ENCODE data around the gene DPYSL5. TPM values are rescaled to one million over a fixed set of nuclear protein-coding genes. Genes with fewer than 3 reads are reported as not detected.

DPYSL5 gene
- total and polyA plus RNA-seq, 9 of the 15 experiments (the other 6 are each of a cell fraction or from before 2014, with no cell fraction given), result 0.06 TPM; not detected in 8

GRCh38 chr2:26974352-26974751 lies 126.4 kb downstream of the DPYSL5 start:
- H3K9me3 ChIP-seq (replicated peaks; ENCODE audit: control insufficient read depth, insufficient read depth, low read depth, low read length), result no peaks in the 10 kb centered on the region
- no peaks in the 10 kb centered on the region for H3K9me1 ChIP-seq (ENCODE audit: control insufficient read depth, insufficient read depth, low read length)
- peak overlapping the region; percentile 86 for H3K4me2 ChIP-seq (ENCODE audit: insufficient read depth, low read length)
- H2AFZ ChIP-seq (ENCODE audit: low read depth, low read length), result 0 out of 2 replicates have a peak overlapping the region, but pooled peaks have one; percentile 34
- 1% methylated on average over 5 of the region's 5 CpGs for WGBS (ENCODE audit: insufficient coverage, low coverage, missing lambda C conversion rate)
- peak overlapping the region; percentile 62 to 74; a peak in 3 of 4 replicates for H3K9ac ChIP-seq (ENCODE audit: insufficient read depth in 1 of 2, low read depth in 2 of 2, low read length in 2 of 2)
- H3K4me1 ChIP-seq (replicated peaks in 1 of 2; ENCODE audit: control insufficient read depth in 2 of 2, insufficient read depth in 2 of 2, low read length in 2 of 2), result peaks cover 43 to 63% of the 10 kb centered on the region in 2 experiments
- ATAC-seq (peak; percentile 50), FAIRE-seq (peak; percentile 86), DNase-seq (ENCODE audit: extremely low read depth in 1 of 4, low spot score in 3 of 4) (peak; percentile 72 to 87 (median 76))
- ChIA-PET POLR2A (interaction anchor here (0.6 to 1.3 kb wide), 6 partner anchors 13 to 108 kb away, joined by 3 to 6 read pairs (median 3); partner anchors contain the start of gene OST4), CTCF (ENCODE audit: low intra/inter-chr PET ratio) (no interaction called here)
- peaks cover 0 to under 1% of the 10 kb centered on the region in 2 experiments; a peak in 1 of 5 replicates for H3K27me3 ChIP-seq (ENCODE audit: control insufficient read depth in 2 of 2, insufficient read depth in 2 of 2, low read length in 2 of 2)
- H3K36me3 ChIP-seq (ENCODE audit: control insufficient read depth, insufficient read depth, low read length), result peaks cover 5% of the 10 kb centered on the region; the same call in 1 of the 3 replicates
- intact Hi-C loops (cut with micrococcal nuclease) (no loop called here), in situ Hi-C loops (cut with MboI) (no loop called here)
- H4K20me1 ChIP-seq (replicated peaks; ENCODE audit: control insufficient read depth, insufficient read depth, low read length), result peaks cover 20% of the 10 kb centered on the region
- peak overlapping the region; percentile 61 for H3K27ac ChIP-seq (ENCODE audit: extremely low read depth, low read depth, low read length)
- peak overlapping the region; percentile 23; the same call in 1 of the 2 replicates for H3K4me3 ChIP-seq
- peaks cover 90% of the 10 kb centered on the region for H3K79me2 ChIP-seq (ENCODE audit: control insufficient read depth, insufficient read depth, low read length)
- BruUV-seq (replicated peaks), result no TSS peak
- TF ChIP-seq MECOM (CRISPR knock-in tag; IDR thresholded peaks at IDR 0.05) (peak; percentile 44; the same call in 1 of the 2 replicates), NFIC (IDR thresholded peaks at IDR 0.05) (peak; percentile 65), PML (IDR thresholded peaks at IDR 0.05; ENCODE audit: low read length) (peak; percentile 78), L3MBTL2 (IDR thresholded peaks at IDR 0.05) (no peak), GMEB1 (CRISPR knock-in tag; IDR thresholded peaks at IDR 0.05) (no peak), SREBF2 (CRISPR knock-in tag; IDR thresholded peaks at IDR 0.05) (no peak), ZBTB33 (CRISPR knock-in tag; IDR thresholded peaks at IDR 0.05) (no peak), TSC22D4 (tag; IDR thresholded peaks at IDR 0.05) (no peak), RBFOX2 (IDR thresholded peaks at IDR 0.05; ENCODE audit: low read depth, low read length) (no peak), CXXC5 (CRISPR knock-in tag; IDR thresholded peaks at IDR 0.05) (peak; percentile 74), NCOA2 (IDR thresholded peaks at IDR 0.05; ENCODE audit: partially characterized antibody in 2 of 2) (no peak), SMARCA5 (IDR thresholded peaks at IDR 0.05) (no peak), SMAD4 (CRISPR knock-in tag; conservative IDR thresholded peaks at IDR 0.05) (peak; percentile 59; the same call in 1 of the 2 replicates), KLF10 (CRISPR knock-in tag; IDR thresholded peaks at IDR 0.05) (no peak), TEAD4 (IDR thresholded peaks at IDR 0.05; ENCODE audit: low read length) (peak; percentile 98), TEAD4 (CRISPR knock-in tag; IDR thresholded peaks at IDR 0.05; ENCODE audit: borderline replicate concordance) (no peak), ZNF24 (IDR thresholded peaks at IDR 0.05) (no peak), CBFA2T2 (conservative IDR thresholded peaks at IDR 0.05) (peak; percentile 90), MYNN (IDR thresholded peaks at IDR 0.05) (0 out of 2 replicates have a peak, but pooled peaks have one; percentile 43), MYNN (CRISPR knock-in tag; IDR thresholded peaks at IDR 0.05) (no peak)

Data from K562 (cell line).